HCT116 (cell line): ENCODE results near the gene DNM1. TPM values are rescaled to one million over a fixed set of nuclear protein-coding genes. Genes with fewer than 3 reads are reported as not detected.

Experiments
- ATAC-seq: fragments of 200-7000 bp; cut with Tn5 transposase; 2 replicates; pipeline ENCODE4 v1.9.1; 2020; ENCODE audit warnings: mild to moderate bottlenecking, moderate library complexity
- BruUV-seq: library from RNA; stranded (reverse); fragments of 400-500 nt; replicated peaks from 2 replicates; lab custom pipeline; 2021; lab: Mats Ljungman, UMichigan
- CTCF ChIA-PET: fragments of 300-600 bp; sonication (Branson Sonifier 250); formaldehyde crosslinking; loops from one replicate; lab custom pipeline; 2021; ENCODE audit warnings: antibody characterized with exemption; lab: Charles Lee
- POLR2A ChIA-PET: fragments of 300-600, 350-600 bp; sonication (Branson Sonifier 250); formaldehyde crosslinking; loops from one replicate; lab custom pipeline; 2021; ENCODE audit warnings: antibody characterized with exemption; lab: Charles Lee
- RAD21 ChIA-PET, 2 experiments: fragments of 300-600 bp; sonication (Branson Sonifier 250); formaldehyde crosslinking; loops; one replicate each; lab custom pipeline; 2023; ENCODE audit warnings: low total read pairs in 2 of 2; ENCODE audit not compliant: uncharacterized antibody in 2 of 2, unreplicated experiment in 2 of 2, low non-redundant PET in 1 of 2; lab: Charles Lee
- DNase-seq: peaks from one replicate; pipeline ENCODE4 v3.0.0-alpha.2; 2010; ENCODE audit warnings: low read depth, low spot score
- H2AFZ ChIP-seq: fragments of 200-600 bp; shearing (Covaris generic), sonication (generic); 2 replicates; pipeline ENCODE4 v1.6.1; 2017; ENCODE audit warnings: low read depth, mixed run types, mixed read lengths, antibody characterized with exemption, low read length; ENCODE audit not compliant: poor library complexity, severe bottlenecking
- H3K27ac ChIP-seq: 2 replicates; pipeline ENCODE4 v1.5.1; 2012; ENCODE audit warnings: low read depth, low read length
- H3K27me3 ChIP-seq: fragments of 200-600 bp; sonication (generic); 2 replicates; pipeline ENCODE4 v1.6.1; 2016; ENCODE audit warnings: mixed run types, low read length, mixed read lengths; ENCODE audit not compliant: insufficient read depth
- H3K36me3 ChIP-seq, 2 experiments: fragments of 200-500 bp in 1 of 2; fragments of 200-600 bp in 1 of 2; sonication (Bioruptor generic) in 1 of 2; sonication (generic) in 1 of 2; 2 replicates each; pipeline versions ENCODE4 v1.5.1 to v1.6.1; 2014 to 2016; ENCODE audit warnings: low read length in 2 of 2, inconsistent platforms in 1 of 2, mixed read lengths in 1 of 2, mixed run types in 1 of 2; ENCODE audit not compliant: insufficient read depth in 2 of 2, control insufficient read depth in 1 of 2
- H3K4me1 ChIP-seq, 2 experiments: fragments of 200-600 bp in 1 of 2; sonication (generic) in 1 of 2; 2 replicates each; pipeline versions ENCODE4 v1.5.1 to v1.6.1; 2012 to 2017; ENCODE audit warnings: low read length in 2 of 2, inconsistent platforms in 1 of 2, mild to moderate bottlenecking in 1 of 2, mixed read lengths in 1 of 2, mixed run types in 1 of 2, moderate library complexity in 1 of 2; ENCODE audit not compliant: insufficient read depth in 2 of 2, control insufficient read depth in 1 of 2
- H3K4me2 ChIP-seq: fragments of 200-600 bp; sonication (generic); 2 replicates; pipeline ENCODE4 v1.6.1; 2017; ENCODE audit warnings: mixed run types, low read length, mixed read lengths
- H3K4me3 ChIP-seq, 2 experiments: fragments of 200-600 bp in 1 of 2; sonication (generic) in 1 of 2; replicated peaks in 1 of 2; 2 replicates each; pipeline ENCODE4 v1.5.1; 2011 to 2016; ENCODE audit warnings: low read length in 2 of 2, control low read depth in 1 of 2, low read depth in 1 of 2, mild to moderate bottlenecking in 1 of 2, mixed read lengths in 1 of 2, mixed run types in 1 of 2
- H3K79me2 ChIP-seq: fragments of 200-600 bp; sonication (generic); 2 replicates; pipeline ENCODE4 v1.6.1; 2017; ENCODE audit warnings: mild to moderate bottlenecking, mixed run types, low read length, moderate library complexity, mixed read lengths; ENCODE audit not compliant: insufficient read depth
- H3K9ac ChIP-seq: fragments of 200-600 bp; sonication (generic); 2 replicates; pipeline ENCODE4 v1.6.1; 2016; ENCODE audit warnings: low read length, mixed read lengths
- H3K9me2 ChIP-seq: fragments of 200-600 bp; sonication (generic), shearing (Covaris generic); 2 replicates; pipeline ENCODE4 v1.6.1; 2017; ENCODE audit warnings: mixed run types, mild to moderate bottlenecking, moderate library complexity; ENCODE audit not compliant: insufficient read depth
- H3K9me3 ChIP-seq, 2 experiments: fragments of 200-500 bp in 1 of 2; fragments of 200-600 bp in 1 of 2; sonication (Bioruptor generic) in 1 of 2; sonication (generic) in 1 of 2; 2 replicates each; pipeline ENCODE4 v1.6.1; 2014 to 2017; ENCODE audit warnings: low read length in 2 of 2, mixed read lengths in 2 of 2, inconsistent platforms in 1 of 2, low read depth in 1 of 2, mild to moderate bottlenecking in 1 of 2, mixed run types in 1 of 2, moderate library complexity in 1 of 2; ENCODE audit not compliant: control insufficient read depth in 1 of 2, insufficient read depth in 1 of 2
- H4K20me1 ChIP-seq: fragments of 200-600 bp; sonication (generic), shearing (Covaris generic); 2 replicates; pipeline ENCODE4 v1.6.1; 2017; ENCODE audit warnings: mixed run types, mild to moderate bottlenecking, moderate library complexity; ENCODE audit not compliant: insufficient read depth
- ATF3 ChIP-seq: IDR thresholded peaks from 2 replicates; pipeline ENCODE4 v1.6.1; 2012
- CEBPB ChIP-seq: IDR thresholded peaks from 2 replicates; pipeline ENCODE4 v1.6.1; 2012; ENCODE audit warnings: low read depth
- CTCF ChIP-seq, 3 experiments: fragments of 200-600 bp in 1 of 3; sonication (generic) in 1 of 3; IDR thresholded peaks in 2 of 3; conservative IDR thresholded peaks in 1 of 3; 2 replicates each; pipeline ENCODE4 v1.5.1; 2012 to 2017; ENCODE audit warnings: low read depth in 2 of 3, low read length in 2 of 3, antibody characterized with exemption in 1 of 3, borderline replicate concordance in 1 of 3, control low read depth in 1 of 3, mild to moderate bottlenecking in 1 of 3, mixed read lengths in 1 of 3, mixed run types in 1 of 3, moderate library complexity in 1 of 3; ENCODE audit not compliant: insufficient read depth in 1 of 3
- EZH2 ChIP-seq: fragments of 200-600 bp; sonication (generic); IDR thresholded peaks from 2 replicates; pipeline ENCODE4 v1.6.1; 2017; ENCODE audit warnings: antibody characterized with exemption, mixed run types
- EZH2phosphoT487 ChIP-seq: fragments of 200-600 bp; IDR thresholded peaks from 2 replicates; pipeline ENCODE4 v1.6.1; 2018; ENCODE audit warnings: antibody characterized with exemption, borderline replicate concordance
- FOSL1 ChIP-seq: IDR thresholded peaks from 2 replicates; pipeline ENCODE4 v1.6.1; 2012; ENCODE audit warnings: low read depth
- POLR2AphosphoS5 ChIP-seq: IDR thresholded peaks from 2 replicates; pipeline ENCODE4 v1.6.1; 2011; ENCODE audit warnings: mild to moderate bottlenecking, low read depth, low read length, moderate library complexity
- RAD21 ChIP-seq: IDR thresholded peaks from 2 replicates; pipeline ENCODE4 v1.6.1; 2012; ENCODE audit warnings: low read depth, mild to moderate bottlenecking
- SIN3A ChIP-seq: IDR thresholded peaks from 2 replicates; pipeline ENCODE4 v1.6.1; 2012; ENCODE audit warnings: low read depth
- SRF ChIP-seq: IDR thresholded peaks from 2 replicates; pipeline ENCODE4 v1.6.1; 2012; ENCODE audit warnings: low read depth
- TCF7L2 ChIP-seq: IDR thresholded peaks from 2 replicates; pipeline ENCODE4 v1.7.0; 2011; ENCODE audit warnings: borderline replicate concordance, inconsistent platforms; ENCODE audit not compliant: insufficient read depth, insufficient read length; ENCODE audit errors: extremely low read depth
- YY1 ChIP-seq: IDR thresholded peaks from 2 replicates; pipeline ENCODE4 v1.6.1; 2011; ENCODE audit warnings: low read length, low read depth, moderate library complexity, mild to moderate bottlenecking; ENCODE audit not compliant: insufficient replicate concordance; ENCODE audit errors: extremely low read depth
- ZBTB33 ChIP-seq: IDR thresholded peaks from 2 replicates; pipeline ENCODE4 v1.6.1; 2011; ENCODE audit warnings: mild to moderate bottlenecking, low read length, moderate library complexity; ENCODE audit not compliant: insufficient replicate concordance; ENCODE audit errors: extremely low read depth
- intact Hi-C: fragments of 100-400 bp; cut with micrococcal nuclease; formaldehyde crosslinking; loops from 2 replicates; pipeline ENCODE4 v1.10.0; 2022
- total RNA-seq: library from RNA; stranded (reverse); gene quantifications from one replicate; pipeline ENCODE4 v1.2.1, GENCODE V29; 2021; ENCODE audit not compliant: unreplicated experiment

DNM1 gene
- total RNA-seq, 1 experiment from 2014 or later = 12.0 TPM

- Histone ChIP-seq H4K20me1 (no peaks in the 10 kb centered on the region), H3K4me3 (peak overlapping the region; percentile 72 to 74), H3K4me1 (peaks cover 8 to 25% of the 10 kb centered on the region in 2 experiments; a peak in 3 of 4 replicates), H3K79me2 (peaks cover 11% of the 10 kb centered on the region), H3K27ac (peak overlapping the region; percentile 84), H3K9me2 (no peaks in the 10 kb centered on the region), H3K36me3 (no peaks in the 10 kb centered on the region; a peak in 1 of 4 replicates), H3K27me3 (no peaks in the 10 kb centered on the region), H3K9ac (peak overlapping the region; percentile 94), H3K4me2 (peak overlapping the region; percentile 91), H2AFZ (no peak overlapping the region), H3K9me3 (no peaks in the 10 kb centered on the region)
- BruUV-seq = TSS peak; percentile 83
- intact Hi-C loops = no loop called here
- no peak for TF ChIP-seq EZH2phosphoT487
- TF ChIP-seq ATF3 = no peak
- TF ChIP-seq EZH2 = no peak
- peak; percentile 12 for TF ChIP-seq TCF7L2
- no peak for TF ChIP-seq SRF
- TF ChIP-seq CEBPB = no peak
- peak; percentile 68; the same call in 1 of the 2 replicates for TF ChIP-seq POLR2AphosphoS5
- no peak for TF ChIP-seq SIN3A
- no peak for TF ChIP-seq ZBTB33
- no peak for TF ChIP-seq FOSL1
- TF ChIP-seq CTCF (IDR thresholded peaks at IDR 0.05 in 2 of 3, conservative IDR thresholded peaks at IDR 0.05 in 1 of 3; ENCODE audit: borderline replicate concordance in 1 of 3, insufficient read depth in 1 of 3, low read depth in 2 of 3, low read length in 2 of 3) = no peak
- TF ChIP-seq RAD21 = no peak
- TF ChIP-seq YY1 = no peak
- RAD21 ChIA-PET = no interaction called here
- ATAC-seq (peak; percentile 90), DNase-seq (peak; percentile 87)
- CTCF ChIA-PET = interaction anchor here (0.6 to 1.6 kb wide), 6 partner anchors 10 to 170 kb away, joined by 3 to 5 read pairs (median 3); partner anchors contain the start of gene DNM1
- POLR2A ChIA-PET = interaction anchor here (0.5 to 1.1 kb wide), 9 partner anchors 9 to 176 kb away, joined by 3 to 4 read pairs (median 3); no protein-coding TSS in a partner anchor
Measured at GRCh38 chr9:128249908-128250838, 47.0 kb downstream of the DNM1 start.
